IPS-NIHi7 (cell line): ENCODE results near the gene WDR89.
A peak's percentile ranks its signal among the peaks of the same experiment; 100 is the strongest.
"Not testable (repeated sequence)": the region's sequence is repeated elsewhere in the genome, so short reads cannot be mapped to it uniquely, and the experiment has no call there.

Source experiments
- DNase-seq: peaks from one replicate; pipeline ENCODE4 v3.0.0; 2012; ENCODE audit warnings: mixed read lengths; ENCODE audit errors: extremely low spot score

The WDR89 gene

DNA sequence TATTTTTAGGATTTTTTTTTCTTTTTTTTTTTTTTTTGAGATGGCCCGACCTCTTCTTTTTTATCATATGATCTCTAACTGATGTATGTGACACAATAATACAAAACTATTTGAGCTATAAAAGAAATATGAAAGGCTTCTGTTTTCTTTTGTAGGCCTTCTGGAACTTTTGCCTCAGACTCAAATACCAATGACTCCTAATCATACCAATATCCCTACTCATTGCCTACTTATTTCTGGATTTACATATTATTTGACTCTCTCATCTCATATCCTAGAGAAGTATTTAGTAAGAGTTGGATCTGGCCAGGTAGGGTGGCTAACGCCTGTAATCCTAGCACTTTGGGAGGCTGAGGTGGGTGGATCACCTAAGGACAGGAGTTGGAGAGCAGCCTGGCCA is 12.7 kb upstream of the WDR89 start:
- DNase-seq = no peak

DNA sequence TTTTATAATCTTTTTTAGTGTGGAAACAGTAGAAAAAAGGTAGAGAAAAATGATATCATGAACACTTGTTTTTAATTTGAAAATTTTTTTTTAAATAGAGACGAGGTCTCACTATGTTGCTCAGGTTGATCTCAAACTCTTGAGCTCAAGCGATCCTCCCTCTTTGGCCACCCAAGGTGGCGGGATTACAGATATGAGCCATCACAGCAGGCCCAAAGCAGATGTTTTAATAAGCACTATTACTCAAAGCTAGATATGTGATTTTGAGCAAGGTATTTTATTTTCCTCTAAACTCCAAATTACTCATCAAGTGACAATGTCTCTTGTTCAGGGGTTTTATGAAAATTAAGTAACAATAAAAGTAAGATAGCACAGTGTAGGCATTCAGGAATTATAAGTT is 10.7 kb upstream of the WDR89 start:
- no peak for DNase-seq

DNA sequence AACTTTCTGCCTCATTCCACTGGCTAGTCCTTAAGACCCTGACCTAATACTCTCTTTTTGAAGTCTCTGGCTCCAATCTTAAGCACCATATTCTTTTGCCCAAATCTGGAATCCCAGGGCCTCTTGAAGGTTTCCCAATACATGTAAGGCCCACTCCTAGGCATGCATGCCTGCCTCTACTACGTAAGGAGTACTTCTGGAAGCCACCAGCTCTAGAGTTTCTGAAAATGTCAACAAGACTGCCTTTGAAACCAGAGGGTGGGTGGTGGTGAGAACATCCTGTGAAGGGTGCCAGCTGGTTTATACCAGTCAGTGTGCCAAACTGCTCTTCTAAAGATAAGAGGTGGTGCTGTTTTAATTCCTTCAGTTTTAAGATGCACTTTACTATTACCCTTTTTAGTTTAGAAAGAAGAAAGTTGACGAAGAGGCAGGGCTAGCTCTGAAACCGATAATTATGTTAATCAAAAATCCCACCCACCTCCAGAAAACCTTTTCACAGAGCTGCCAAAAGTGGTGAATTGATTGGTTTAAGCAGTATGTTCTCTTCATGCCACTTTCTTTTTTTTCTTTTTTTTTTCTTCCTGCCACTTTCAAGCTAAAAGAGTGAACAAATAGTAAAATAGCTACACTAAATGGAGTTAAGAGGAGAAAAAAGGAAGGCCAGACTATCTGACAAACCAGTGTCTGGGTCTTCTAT is 8.7 kb upstream of the WDR89 start:
- no peak for DNase-seq

DNA sequence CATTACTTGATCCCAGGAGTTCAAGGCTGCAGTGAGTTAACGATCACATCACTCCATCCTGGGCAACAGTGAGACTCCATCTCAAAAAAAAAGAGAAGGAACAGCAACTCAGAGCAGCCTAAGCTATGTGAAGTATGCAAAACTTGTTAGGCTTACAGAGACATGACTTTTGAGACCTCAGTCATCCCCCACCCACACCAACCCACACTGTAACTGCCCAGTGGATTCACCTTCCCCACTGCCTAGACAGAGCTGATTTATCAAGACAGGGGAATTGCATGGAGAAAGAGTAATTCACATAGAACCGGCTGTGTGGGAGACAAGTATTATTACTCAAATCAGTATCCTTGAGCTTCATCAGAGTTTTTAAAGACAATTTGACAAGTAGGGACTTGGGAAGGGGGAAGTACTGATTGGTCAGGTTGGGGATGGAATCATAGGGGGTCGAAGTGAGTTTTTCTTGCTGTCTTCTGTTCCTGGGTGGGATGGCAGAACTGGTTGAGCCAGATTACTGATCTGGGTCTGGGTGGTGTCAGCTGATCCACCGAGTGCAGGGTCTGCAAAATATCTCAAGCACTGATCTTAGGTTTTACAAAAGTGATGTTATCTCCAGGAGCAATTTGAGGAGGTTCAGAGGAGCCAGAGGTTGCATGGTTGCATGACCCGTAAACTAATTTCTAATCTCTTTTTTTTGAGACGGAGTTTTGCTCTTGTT is 6.2 kb upstream of the WDR89 start:
- DNase-seq = no peak

DNA sequence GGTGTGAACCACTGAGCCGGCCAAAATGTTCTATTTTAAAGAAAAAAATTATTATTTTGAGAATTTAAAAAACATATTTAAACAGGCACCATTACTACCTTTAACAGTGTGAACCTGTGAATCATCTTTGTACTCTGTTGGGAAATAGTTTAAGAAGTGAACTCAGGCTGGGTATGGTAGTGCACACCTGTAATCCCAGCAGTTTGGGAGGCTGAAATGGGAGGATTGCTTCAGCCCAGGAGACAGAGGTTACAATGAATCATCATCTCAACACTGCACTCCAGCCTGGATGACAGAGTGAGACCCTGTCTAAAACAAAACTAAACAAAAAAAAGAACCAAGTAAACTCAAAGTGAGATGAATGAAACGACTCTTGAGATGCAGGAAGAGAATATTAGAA is 3.1 kb upstream of the WDR89 start:
- DNase-seq = no peak

DNA sequence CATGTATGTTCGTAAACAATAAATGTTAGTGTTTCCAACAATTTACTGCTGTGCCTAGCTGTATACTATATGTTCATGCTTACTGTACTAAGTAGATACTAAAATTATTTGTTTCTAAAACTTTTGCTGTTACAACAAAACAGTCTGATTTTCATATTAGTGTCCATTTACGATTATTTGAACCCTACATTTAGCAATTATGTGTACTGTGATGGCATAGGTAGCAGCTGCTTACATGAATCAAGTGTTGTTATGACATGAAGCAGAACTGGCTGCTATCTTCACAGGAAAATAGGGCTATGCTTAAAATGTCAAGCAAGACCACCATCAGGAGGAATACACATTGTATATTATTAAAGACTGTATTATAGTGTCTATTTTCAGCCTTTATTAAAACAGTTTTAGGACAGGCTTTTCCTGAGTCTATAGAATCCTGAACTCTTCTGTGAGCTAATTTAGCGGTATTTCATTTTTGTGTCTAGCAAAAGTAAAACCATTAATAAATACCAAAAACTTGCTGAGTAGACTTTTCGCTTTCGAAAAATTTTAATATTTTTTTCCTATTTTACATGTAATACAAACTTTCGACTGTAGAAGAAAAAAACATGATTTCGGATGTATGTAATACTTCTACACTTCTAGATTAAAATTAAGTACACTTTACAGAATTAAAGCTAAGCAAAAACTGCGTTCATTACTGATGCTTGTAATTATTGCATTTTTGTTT is 1.1 kb upstream of the WDR89 start:
- DNase-seq = no peak

DNA sequence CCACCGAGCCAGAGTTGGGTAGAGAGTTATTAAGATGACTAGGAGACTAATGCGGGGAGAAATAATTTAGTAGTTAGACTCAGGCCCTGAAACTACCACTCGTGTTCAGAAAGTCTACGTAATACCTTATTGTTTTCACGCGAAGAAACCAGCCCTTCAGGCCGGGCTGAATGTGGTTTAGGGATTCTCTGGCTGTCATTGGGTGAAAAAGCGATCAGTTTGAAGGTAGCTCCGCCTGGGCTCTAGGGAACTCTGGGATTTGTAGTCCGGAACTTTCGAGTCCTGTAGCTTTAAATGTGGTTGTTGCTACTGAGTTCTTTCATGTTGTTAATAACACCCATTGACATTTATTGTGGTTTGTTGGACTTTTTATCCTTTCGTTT is 549 bp upstream of the WDR89 start:
- peak; percentile 88 for DNase-seq

DNA sequence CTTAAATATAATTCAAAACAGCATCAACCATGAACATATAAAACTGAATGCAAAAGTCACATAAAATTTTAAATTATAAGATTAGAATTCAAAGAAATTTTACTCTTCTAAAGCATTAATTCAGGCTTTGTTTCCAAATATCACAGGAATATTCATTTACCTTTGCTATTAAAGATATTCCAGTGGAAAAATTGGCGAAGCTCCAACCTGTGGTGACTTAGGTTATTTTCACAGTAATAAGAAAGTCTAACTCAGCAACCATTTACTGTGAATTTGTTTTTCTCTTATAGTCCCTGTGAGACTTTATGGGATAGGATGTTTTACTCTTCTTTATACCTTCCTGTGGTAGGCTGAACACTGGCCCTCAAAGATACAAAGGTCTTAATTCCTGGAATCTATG is 3.2 kb downstream of the WDR89 start:
- no peak for DNase-seq

DNA sequence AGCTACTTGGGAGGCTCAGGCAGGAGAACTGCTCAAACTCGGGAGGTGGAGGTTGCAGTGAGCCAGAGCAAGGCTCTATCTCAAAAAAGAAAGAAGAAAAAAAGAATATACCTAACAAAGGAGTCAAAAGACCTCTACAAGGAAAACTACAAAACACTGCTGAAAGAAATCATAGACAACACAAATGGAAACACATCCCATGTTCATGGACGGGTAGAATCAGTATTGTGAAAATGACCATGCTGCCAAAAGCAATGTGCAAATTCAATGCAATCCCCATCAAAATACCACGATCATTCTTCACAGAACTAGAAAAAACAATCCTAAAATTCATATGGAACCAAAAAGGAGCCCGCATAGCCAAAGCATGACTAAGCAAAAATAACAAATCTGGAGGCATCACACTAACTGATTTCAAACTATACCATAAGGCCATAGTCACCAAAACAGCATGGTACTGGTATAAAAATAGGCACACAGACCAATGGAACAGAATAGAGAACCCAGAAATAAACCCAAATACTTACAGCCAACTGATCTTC is 5.5 kb downstream of the WDR89 start:
- not testable (repeated sequence) for DNase-seq

DNA sequence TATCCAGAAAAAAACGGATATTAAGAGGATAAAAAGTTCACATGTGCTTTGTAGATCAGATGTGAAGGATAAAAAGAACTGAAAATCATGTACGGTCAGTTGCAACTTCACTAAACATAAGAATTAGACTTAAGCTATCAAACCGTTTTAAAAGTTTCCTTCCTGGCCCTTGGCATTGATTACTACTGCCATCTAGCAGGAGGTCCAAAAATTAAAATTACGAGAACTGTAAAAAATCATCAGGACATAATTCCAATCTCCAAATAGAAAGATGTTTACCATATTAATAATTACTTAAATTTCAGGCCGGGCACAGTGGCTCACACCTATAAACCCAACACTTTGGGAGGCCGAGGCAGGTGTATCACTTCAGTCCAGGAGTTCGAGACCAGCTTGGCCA is 7.9 kb downstream of the WDR89 start:
- no peak for DNase-seq

DNA sequence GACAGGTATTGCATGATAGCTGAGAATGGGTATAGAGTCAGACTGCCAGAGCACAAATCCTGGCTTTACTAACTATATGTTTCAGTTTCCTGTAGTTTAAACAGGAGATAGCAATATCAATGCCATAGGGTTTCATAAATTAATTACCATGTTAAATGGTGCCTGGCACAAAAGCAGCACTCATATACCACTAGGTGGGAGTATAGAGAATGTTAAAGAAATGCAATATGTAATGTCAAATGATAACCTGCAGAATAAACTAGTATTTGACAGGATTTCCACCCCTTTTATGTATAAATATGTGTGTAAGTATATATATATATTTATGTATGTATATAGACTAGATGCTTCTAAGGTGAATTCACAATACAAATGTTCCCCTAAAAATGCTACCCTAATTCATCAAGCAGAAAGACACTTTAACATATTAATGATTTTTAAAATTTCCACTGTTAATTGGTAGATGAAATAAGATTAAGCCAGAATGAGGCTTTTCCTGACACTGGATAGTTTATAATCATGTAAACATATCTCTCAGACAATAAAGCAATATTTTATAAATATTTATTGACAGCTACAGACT is 8.6 kb downstream of the WDR89 start:
- no peak for DNase-seq

DNA sequence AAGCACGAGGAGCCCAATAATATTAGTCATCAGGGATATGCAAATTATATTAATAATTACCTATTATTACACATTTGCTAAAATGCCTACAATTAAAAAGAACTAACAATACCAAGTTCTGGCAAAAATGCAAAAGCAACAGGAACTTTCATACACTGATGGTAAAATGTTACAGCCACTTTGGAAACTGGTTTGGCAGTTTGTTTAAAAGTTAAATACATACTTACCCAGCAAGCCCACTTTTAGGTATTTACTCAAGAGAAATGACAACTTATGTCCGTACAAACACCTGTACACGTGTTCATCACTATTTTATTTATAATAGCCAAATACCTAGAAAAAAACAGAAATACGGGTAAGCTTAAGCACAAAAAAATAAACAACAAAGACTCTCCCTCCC is 17.0 kb downstream of the WDR89 start:
- no peak for DNase-seq

DNA sequence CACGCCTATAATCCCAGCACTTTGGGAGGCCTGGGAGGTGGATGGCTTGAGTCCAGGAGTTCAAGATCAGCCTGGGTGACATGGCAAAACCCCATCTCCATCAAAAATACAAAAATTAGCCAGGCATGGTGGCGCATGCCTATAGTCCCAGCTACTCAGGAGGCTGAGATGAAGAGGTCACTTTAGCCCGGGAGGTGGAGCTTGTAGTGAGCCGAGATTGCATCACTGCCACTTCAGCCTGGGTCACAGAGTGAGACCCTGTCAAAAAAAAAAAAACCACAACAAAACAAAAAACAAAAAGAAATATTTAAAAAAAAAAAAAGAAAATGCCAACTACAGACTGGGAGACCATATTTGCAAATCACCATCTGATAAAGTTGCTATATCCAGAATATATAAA is 17.5 kb downstream of the WDR89 start:
- DNase-seq = no peak

DNA sequence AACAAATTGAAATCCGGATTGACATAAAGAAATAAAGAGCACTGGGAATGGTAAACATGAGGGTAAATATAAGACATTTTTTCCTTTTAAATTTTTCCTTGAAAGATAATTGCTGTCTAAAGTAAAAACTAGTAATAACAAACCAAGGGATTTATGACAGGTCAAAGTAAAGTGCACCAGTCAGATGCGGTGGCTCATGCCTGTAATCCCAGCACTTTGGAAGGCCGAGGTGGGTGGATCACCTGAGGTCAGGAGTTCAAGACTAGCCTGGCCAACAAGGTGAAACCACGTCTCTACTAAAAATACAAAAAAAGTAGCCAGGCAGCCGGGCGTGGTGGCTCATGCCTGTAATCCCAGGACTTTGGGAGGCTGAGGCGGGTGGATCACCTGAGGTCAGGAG is 19.7 kb downstream of the WDR89 start:
- not testable (repeated sequence) for DNase-seq

DNA sequence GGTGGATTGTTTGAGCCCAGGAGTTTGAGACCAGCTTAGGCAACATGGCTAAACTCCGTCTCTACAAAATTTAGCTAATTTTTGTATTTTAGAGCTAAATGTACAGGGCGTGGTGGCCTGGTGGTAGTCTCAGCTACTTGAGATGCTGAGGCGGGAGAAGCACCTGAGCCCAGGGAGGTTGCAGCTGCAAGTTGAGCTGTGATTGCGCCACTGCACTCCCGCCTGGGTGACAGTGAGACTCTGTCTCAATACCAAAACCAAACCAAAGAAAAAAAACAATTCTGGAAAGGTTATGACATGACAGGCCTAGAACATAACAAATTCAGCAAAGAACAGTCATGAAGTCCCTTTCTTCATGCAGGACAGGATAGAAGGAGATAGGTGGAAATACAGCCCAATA is 25.7 kb downstream of the WDR89 start:
- DNase-seq = no peak

DNA sequence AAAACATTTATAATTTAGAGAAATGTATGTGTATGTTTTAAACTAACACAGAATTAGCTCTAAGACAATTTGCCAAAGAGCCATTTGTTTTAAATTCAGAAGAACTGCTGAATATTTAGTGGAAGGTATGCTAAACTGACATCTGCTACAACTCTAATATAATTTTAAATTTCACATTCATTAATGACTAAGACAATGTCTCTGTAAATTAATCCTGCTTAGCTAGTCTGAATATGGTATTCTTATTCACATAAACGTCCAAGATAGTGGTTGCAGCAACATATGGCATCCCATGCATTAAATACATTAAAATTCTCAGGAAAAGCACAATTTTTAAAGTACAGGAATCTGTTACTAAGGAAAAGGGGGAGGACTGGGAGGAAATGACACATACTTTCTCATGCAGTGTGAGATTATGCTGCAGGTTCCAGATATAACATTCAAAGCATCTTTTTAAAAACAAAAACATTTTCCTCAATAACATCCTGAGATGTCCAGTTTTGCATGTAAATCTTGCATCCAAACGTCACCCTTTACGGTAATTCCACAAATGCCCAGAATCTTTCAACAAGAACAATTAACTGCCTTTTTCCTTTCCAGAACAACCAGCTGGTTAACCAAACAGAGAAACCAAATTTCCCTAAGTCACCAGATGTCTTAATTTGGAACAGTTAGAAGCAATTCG is 26.9 kb downstream of the WDR89 start:
- no peak for DNase-seq

DNA sequence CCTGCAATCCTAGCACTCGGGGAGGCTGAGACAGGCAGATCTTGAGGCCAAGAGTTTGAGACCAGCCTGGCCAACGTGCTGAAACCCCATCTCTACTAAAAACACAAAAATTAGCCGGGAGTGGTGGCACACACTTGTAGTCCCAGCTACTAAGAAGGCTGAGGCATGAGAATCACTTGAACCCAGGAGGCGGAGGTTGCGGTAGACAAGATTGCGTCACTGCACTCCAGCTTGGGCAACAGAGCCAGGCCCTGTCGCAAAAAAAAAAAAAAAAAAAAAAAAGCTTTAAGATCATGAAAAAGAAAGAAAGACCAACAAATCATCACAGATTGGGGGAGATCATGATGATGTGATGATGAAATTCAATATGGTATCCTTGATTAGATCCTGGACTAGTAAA is 30.6 kb downstream of the WDR89 start:
- no peak for DNase-seq

DNA sequence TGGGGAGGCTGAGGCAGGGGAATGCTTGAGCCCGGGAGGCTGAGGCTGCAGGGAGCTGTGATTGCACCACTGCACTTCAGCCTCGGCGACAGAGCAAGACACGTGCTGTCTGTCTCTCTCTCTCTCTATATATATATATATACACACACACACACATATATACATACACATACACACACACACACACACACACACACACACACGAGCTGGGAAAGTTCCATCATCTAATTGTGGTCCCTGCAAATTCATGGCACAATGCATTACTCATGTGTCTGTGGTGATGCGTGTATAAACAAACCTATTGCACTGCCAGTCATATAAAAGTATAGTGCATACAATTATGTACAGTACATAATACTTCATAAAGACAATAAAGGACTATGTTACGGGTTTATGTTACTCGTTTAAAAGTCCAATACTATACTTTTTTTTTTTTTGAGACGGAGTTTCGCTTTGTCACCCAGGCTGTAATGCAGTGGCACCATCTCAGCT is 36.6 kb downstream of the WDR89 start:
- DNase-seq = no peak

DNA sequence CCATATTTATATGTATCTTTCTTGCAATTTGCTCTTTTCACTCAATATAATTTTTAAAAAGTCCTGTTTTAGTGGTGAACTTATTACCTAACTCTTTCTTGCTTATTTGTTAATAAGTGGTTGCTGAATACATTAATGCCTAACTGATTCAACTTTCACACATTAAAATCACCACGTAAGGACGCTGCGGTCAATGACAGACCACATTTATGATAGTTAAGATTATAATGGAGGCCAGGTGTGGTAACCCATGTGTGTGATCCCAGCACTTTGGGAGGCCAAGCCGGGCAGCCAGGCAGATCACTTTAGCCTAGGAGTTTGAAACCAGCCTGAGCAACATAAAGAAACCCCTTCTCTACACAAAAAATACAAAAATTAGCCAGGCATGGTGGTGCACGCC is 37.0 kb downstream of the WDR89 start:
- no peak for DNase-seq

DNA sequence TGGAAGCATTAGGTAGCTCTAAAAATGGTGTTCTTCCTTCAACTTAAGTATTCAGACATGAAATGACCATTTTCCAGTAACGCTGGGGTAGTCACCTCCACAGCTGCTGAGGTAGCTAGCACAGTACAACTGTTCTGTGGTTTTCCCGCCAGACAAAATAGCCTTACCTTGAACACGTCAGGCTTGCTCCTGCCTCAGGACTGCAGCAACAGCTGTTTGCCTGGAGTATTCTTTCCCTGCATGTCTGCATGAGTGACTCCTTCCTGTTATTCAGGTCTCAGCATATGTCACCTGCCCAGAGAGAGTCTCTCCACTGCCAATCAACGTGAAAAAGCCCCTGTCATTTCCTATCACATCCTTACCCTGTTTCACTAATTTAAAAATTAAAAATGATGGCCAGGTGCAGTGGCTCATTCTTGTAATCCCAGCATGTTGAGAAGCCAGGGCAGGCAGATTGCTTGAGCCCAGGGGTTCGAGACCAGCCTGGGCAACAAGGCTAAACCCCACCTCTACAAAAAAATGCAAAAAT is 37.9 kb downstream of the WDR89 start:
- no peak for DNase-seq

DNA sequence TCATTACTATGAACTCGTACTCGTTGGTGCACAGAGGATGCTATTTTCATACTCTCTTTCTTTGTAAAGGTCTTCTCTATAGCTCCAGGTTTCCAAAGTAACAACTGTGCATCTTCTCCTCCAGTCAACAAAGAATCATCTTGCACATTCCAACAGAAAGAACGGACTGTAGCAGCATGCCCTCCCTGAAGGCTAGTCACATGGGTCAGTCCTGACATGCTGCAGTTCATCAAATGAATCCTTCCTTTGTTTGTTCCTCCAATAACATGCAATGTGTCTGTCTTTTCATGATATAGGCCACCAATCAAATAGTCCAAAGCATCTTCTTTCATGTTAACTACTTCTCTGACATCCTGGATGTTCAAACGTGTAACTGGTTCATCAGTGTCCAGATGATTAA is 42.9 kb downstream of the WDR89 start:
- no peak for DNase-seq
